GM23338 (cell line): ENCODE data around the gene PDHB. TPM values are rescaled to one million over a fixed set of nuclear protein-coding genes. Genes with fewer than 3 reads are reported as not detected.

Source experiments
- ATAC-seq: fragments of 200-7000 bp; cut with Tn5 transposase; 3 replicates; pipeline ENCODE4 v1.9.1; 2020
- DNase-seq: peaks from one replicate; pipeline ENCODE4 v3.0.0-alpha.2; 2015; ENCODE audit warnings: low spot score
- H2AFZ ChIP-seq: fragments of 200-600 bp; sonication (generic); 2 replicates; pipeline ENCODE4 v1.8.0; 2016; ENCODE audit warnings: antibody characterized with exemption, mild to moderate bottlenecking, moderate library complexity
- H3F3A ChIP-seq: fragments of 200-600 bp; sonication (generic); replicated peaks from 2 replicates; pipeline ENCODE4 v1.8.0; 2017; ENCODE audit warnings: antibody characterized with exemption, mixed run types, low read depth
- H3K27ac ChIP-seq: fragments of 200-600 bp; sonication (generic); 2 replicates; pipeline ENCODE4 v1.6.1; 2016; ENCODE audit warnings: low read depth
- H3K27me3 ChIP-seq: fragments of 200-600 bp; sonication (generic); 2 replicates; pipeline ENCODE4 v1.8.0; 2016; ENCODE audit warnings: mild to moderate bottlenecking, mixed run types, moderate library complexity; ENCODE audit not compliant: insufficient read depth
- H3K36me3 ChIP-seq: fragments of 200-600 bp; sonication (generic); 2 replicates; pipeline ENCODE4 v1.8.0; 2016; ENCODE audit warnings: mild to moderate bottlenecking; ENCODE audit not compliant: insufficient read depth
- H3K4me1 ChIP-seq: fragments of 200-600 bp; sonication (generic); 2 replicates; pipeline ENCODE4 v1.8.0; 2016; ENCODE audit warnings: mild to moderate bottlenecking, moderate library complexity; ENCODE audit not compliant: insufficient read depth
- H3K4me2 ChIP-seq: fragments of 200-600 bp; sonication (generic); 2 replicates; pipeline ENCODE4 v1.7.1; 2017; ENCODE audit warnings: mixed run types
- H3K4me3 ChIP-seq: fragments of 200-600 bp; sonication (generic); 2 replicates; pipeline ENCODE4 v1.6.1; 2016; ENCODE audit warnings: mixed run types
- H3K79me2 ChIP-seq: fragments of 200-600 bp; sonication (generic); replicated peaks from 2 replicates; pipeline ENCODE4 v1.8.0; 2017; ENCODE audit warnings: mild to moderate bottlenecking; ENCODE audit not compliant: insufficient read depth
- H3K9me2 ChIP-seq: fragments of 200-600 bp; sonication (generic); 2 replicates; pipeline ENCODE4 v1.8.0; 2017; ENCODE audit not compliant: insufficient read depth
- H4K20me1 ChIP-seq: fragments of 200-600 bp; sonication (generic); replicated peaks from 2 replicates; pipeline ENCODE4 v1.8.0; 2017; ENCODE audit warnings: mild to moderate bottlenecking; ENCODE audit not compliant: insufficient read depth
- H3K27ac Mint-ChIP-seq: 2 replicates; pipeline ENCODE4 v1.8.0; 2020; ENCODE audit warnings: inconsistent platforms, mild to moderate bottlenecking, moderate library complexity, mixed read lengths
- H3K27me3 Mint-ChIP-seq: 3 replicates; pipeline ENCODE4 v1.8.0; 2022; ENCODE audit warnings: low read depth, mild to moderate bottlenecking, moderate library complexity, mixed read lengths, inconsistent platforms; ENCODE audit not compliant: insufficient read depth, poor library complexity
- H3K36me3 Mint-ChIP-seq: 3 replicates; pipeline ENCODE4 v1.8.0; 2021; ENCODE audit warnings: low read depth, mild to moderate bottlenecking, inconsistent platforms, moderate library complexity, mixed read lengths
- H3K4me1 Mint-ChIP-seq: 3 replicates; pipeline ENCODE4 v1.8.0; 2020; ENCODE audit warnings: mild to moderate bottlenecking, inconsistent platforms, mixed read lengths
- H3K4me3 Mint-ChIP-seq: 3 replicates; pipeline ENCODE4 v1.8.0; 2021; ENCODE audit warnings: moderate library complexity, mild to moderate bottlenecking, inconsistent platforms, mixed read lengths
- H3K9me3 Mint-ChIP-seq: 3 replicates; pipeline ENCODE4 v1.8.0; 2020; ENCODE audit warnings: moderate library complexity, mild to moderate bottlenecking, inconsistent platforms, mixed read lengths
- CREB1 ChIP-seq: fragments of 250-450 bp; sonication (Bioruptor Pico); IDR thresholded peaks from 2 replicates; pipeline ENCODE4 v1.5.0; 2020; ENCODE audit warnings: low read depth, mild to moderate bottlenecking, moderate library complexity
- ETS1 ChIP-seq: IDR thresholded peaks from 2 replicates; pipeline ENCODE4 v1.6.1; 2016; ENCODE audit warnings: antibody characterized with exemption
- EZH2phosphoT487 ChIP-seq: fragments of 200-600 bp; sonication (generic); IDR thresholded peaks from one replicate; pipeline ENCODE4 v1.8.1; 2018; ENCODE audit warnings: antibody characterized with exemption; ENCODE audit not compliant: unreplicated experiment
- JUNB ChIP-seq: IDR thresholded peaks from one replicate; pipeline ENCODE4 v1.6.1; 2016; ENCODE audit warnings: antibody characterized with exemption; ENCODE audit not compliant: unreplicated experiment
- NANOG ChIP-seq: IDR thresholded peaks from 2 replicates; pipeline ENCODE4 v1.6.1; 2016; ENCODE audit warnings: antibody characterized with exemption, borderline replicate concordance
- POLR2AphosphoS5 ChIP-seq: IDR thresholded peaks from 2 replicates; pipeline ENCODE4 v1.6.1; 2016; ENCODE audit warnings: antibody characterized with exemption, low read depth
- REST ChIP-seq: IDR thresholded peaks from one replicate; pipeline ENCODE4 v1.6.1; 2018; ENCODE audit warnings: antibody characterized with exemption; ENCODE audit not compliant: unreplicated experiment
- STAT1 ChIP-seq: IDR thresholded peaks from one replicate; pipeline ENCODE4 v1.6.1; 2016; ENCODE audit warnings: antibody characterized with exemption; ENCODE audit not compliant: unreplicated experiment
- ZNF114 ChIP-seq: fragments of 250-450 bp; sonication (Bioruptor Pico); IDR thresholded peaks from 2 replicates; pipeline ENCODE4 v1.5.0; 2020; ENCODE audit warnings: mild to moderate bottlenecking, moderate library complexity
- long read RNA-seq: library from polyadenylated mRNA; unstranded; transcript quantifications from one replicate; pipeline ENCODE4 v2.0.0, GENCODE V29; 2020; ENCODE audit not compliant: unreplicated experiment
- polyA plus RNA-seq: library from polyadenylated mRNA; unstranded; fragments of >200 nt; fragmentation: Nextera tagmentation; extraction: Ambion mirVana; gene quantifications from 2 replicates; pipeline ENCODE4 v1.2.1, GENCODE V29; 2016
- total RNA-seq: library from RNA; depleted of rRNA; stranded (reverse); fragments of >200 nt; shearing (Covaris generic); gene quantifications from 2 replicates; pipeline ENCODE4 v1.2.3, GENCODE V29; 2014; rRNA removed

The PDHB gene
- 153 and 222 TPM in 2 replicates for total RNA-seq
- polyA plus RNA-seq = 161 and 172 TPM in 2 replicates
- long read RNA-seq, transcript PDHB-201 (10 exons, 1,527 nt) = major isoform, 168 of 174 reads
- long read RNA-seq, partial matches to known transcripts = 2 of 174 reads
- long read RNA-seq, other reads (novel, unspliced or antisense) = 3 of 174 reads

- H3K9me2 ChIP-seq = peaks cover 3% of the 10 kb centered on the region; the same call in 1 of the 2 replicates
- peaks cover 40% of the 10 kb centered on the region for H3K36me3 Mint-ChIP-seq
These were observed at the start of gene PDHB for GRCh38 chr3:58433400-58434167. Gene PDHB, minus strand, starts transcription at chr3:58433832. Its CDS starts 23 bp downstream, at chr3:58433809.

More at GRCh38 chr3:58433400-58434167, at the start of gene PDHB:
- peak within 1 kb of the TSS; percentile 75 for H3K4me3 ChIP-seq
- H3K27ac ChIP-seq = peak within 1 kb of the TSS; percentile 94
- H3K27me3 Mint-ChIP-seq = peaks cover 12% of the 10 kb centered on the region
- peak; percentile 93 for DNase-seq
- H3K4me3 Mint-ChIP-seq = peak within 1 kb of the TSS; percentile 90
- H3K4me2 ChIP-seq = peak within 1 kb of the TSS; percentile 93
- peaks cover 37% of the 10 kb centered on the region for H3K36me3 ChIP-seq
- peak within 1 kb of the TSS; percentile 39; the same call in 1 of the 2 replicates for H2AFZ ChIP-seq
- H3F3A ChIP-seq = peaks cover 6% of the 10 kb centered on the region; the same call in 1 of the 2 replicates
- H3K27me3 ChIP-seq = no peaks in the 10 kb centered on the region
- H4K20me1 ChIP-seq = peaks cover 3% of the 10 kb centered on the region; the same call in 1 of the 2 replicates
- H3K4me1 ChIP-seq = peaks cover 36% of the 10 kb centered on the region
- TF ChIP-seq NANOG (no peak), JUNB (no peak), STAT1 (no peak), ETS1 (no peak), REST (no peak), EZH2phosphoT487 (no peak), ZNF114 (no peak), CREB1 (CRISPR knock-in tag) (peak; percentile 37), POLR2AphosphoS5 (peak; percentile 86)
- H3K79me2 ChIP-seq = peaks cover 29% of the 10 kb centered on the region
- H3K9me3 Mint-ChIP-seq = peaks cover 10% of the 10 kb centered on the region
- peak within 1 kb of the TSS; percentile 97 for H3K27ac Mint-ChIP-seq
- peaks cover 35% of the 10 kb centered on the region for H3K4me1 Mint-ChIP-seq
- peak; percentile 88 for ATAC-seq
